DND-41 (cell line): Measurements from ENCODE around the gene AACS.

ENCODE experiments used
- ATAC-seq: fragments of 200-7000 bp; cut with Tn5 transposase; 3 replicates; pipeline ENCODE4 v1.9.1; 2021; ENCODE audit warnings: low read depth; ENCODE audit not compliant: insufficient read depth
- DNase-seq: peaks from one replicate; pipeline ENCODE4 v3.0.0-alpha.2; 2020
- H2AFZ ChIP-seq: 2 replicates; pipeline ENCODE4 v1.6.0; 2012; ENCODE audit warnings: low read depth, low read length
- H3K27ac ChIP-seq: 2 replicates; pipeline ENCODE4 v1.5.1; 2012; ENCODE audit warnings: low read length, inconsistent platforms
- H3K27me3 ChIP-seq: fragments of 200-600 bp; sonication (generic); 2 replicates; pipeline ENCODE4 v1.6.0; 2012; ENCODE audit warnings: low read length, mild to moderate bottlenecking, inconsistent platforms; ENCODE audit not compliant: insufficient read depth, poor library complexity
- H3K36me3 ChIP-seq: 2 replicates; pipeline ENCODE4 v1.5.1; 2012; ENCODE audit warnings: low read length, inconsistent platforms; ENCODE audit not compliant: insufficient read depth
- H3K4me1 ChIP-seq: 2 replicates; pipeline ENCODE4 v1.5.1; 2012; ENCODE audit warnings: mild to moderate bottlenecking, low read length; ENCODE audit not compliant: insufficient read depth
- H3K4me2 ChIP-seq: 2 replicates; pipeline ENCODE4 v1.6.0; 2012; ENCODE audit warnings: mild to moderate bottlenecking, moderate library complexity, low read length, inconsistent platforms; ENCODE audit not compliant: insufficient read depth
- H3K4me3 ChIP-seq, 2 experiments: fragments of 200-600 bp in 1 of 2; shearing (Covaris generic) in 1 of 2; 2 replicates each; pipeline ENCODE4 v1.5.1; 2012 to 2016; ENCODE audit warnings: inconsistent platforms in 2 of 2, low read length in 2 of 2, mild to moderate bottlenecking in 2 of 2, low read depth in 1 of 2, moderate library complexity in 1 of 2
- H3K79me2 ChIP-seq: 2 replicates; pipeline ENCODE4 v1.6.0; 2012; ENCODE audit warnings: low read length, inconsistent platforms; ENCODE audit not compliant: insufficient read depth
- H3K9ac ChIP-seq: 2 replicates; pipeline ENCODE4 v1.6.0; 2012; ENCODE audit warnings: low read depth, mild to moderate bottlenecking, inconsistent platforms, low read length, moderate library complexity
- H3K9me3 ChIP-seq: 2 replicates; pipeline ENCODE4 v1.5.1; 2012; ENCODE audit warnings: low read length, moderate library complexity, mild to moderate bottlenecking, inconsistent platforms; ENCODE audit not compliant: insufficient read depth, severe bottlenecking
- H4K20me1 ChIP-seq: 2 replicates; pipeline ENCODE4 v1.6.0; 2012; ENCODE audit warnings: low read length; ENCODE audit not compliant: insufficient read depth
- EZH2 ChIP-seq: IDR thresholded peaks from 3 replicates; pipeline ENCODE4 v1.6.1; 2012; ENCODE audit warnings: borderline replicate concordance, low read depth, mild to moderate bottlenecking, moderate library complexity, low read length, inconsistent platforms; ENCODE audit not compliant: severe bottlenecking
- TF ChIP-seq, protein P1 (sequence below): IDR thresholded peaks from 2 replicates; pipeline ENCODE4 v1.5.1; 2012; ENCODE audit warnings: borderline replicate concordance, low read length, moderate library complexity, mild to moderate bottlenecking; ENCODE audit not compliant: poor library complexity, severe bottlenecking; ENCODE audit errors: extremely low read depth

AACS gene

DNA sequence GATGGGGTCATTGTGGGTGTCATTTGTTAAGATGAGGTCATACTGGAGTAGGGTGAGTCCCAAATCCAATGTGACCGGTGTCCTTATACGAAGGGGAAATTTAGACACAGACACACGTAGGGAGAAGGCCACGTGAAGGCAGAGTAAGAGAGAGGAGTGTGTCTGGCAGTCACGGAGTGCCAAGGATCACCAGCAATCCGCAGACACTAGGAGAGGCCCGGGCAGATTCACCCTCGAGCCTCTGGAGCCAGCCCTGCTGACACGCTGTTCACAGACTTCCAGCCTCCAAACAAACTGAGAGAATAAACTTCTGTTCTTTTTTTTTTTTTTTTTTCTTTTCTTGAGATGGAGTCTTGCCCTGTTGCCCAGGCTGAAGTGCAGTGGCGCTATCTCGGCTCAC, 46.9 kb upstream of the AACS start:
- no peak for ATAC-seq
- TF ChIP-seq, protein P1, sequence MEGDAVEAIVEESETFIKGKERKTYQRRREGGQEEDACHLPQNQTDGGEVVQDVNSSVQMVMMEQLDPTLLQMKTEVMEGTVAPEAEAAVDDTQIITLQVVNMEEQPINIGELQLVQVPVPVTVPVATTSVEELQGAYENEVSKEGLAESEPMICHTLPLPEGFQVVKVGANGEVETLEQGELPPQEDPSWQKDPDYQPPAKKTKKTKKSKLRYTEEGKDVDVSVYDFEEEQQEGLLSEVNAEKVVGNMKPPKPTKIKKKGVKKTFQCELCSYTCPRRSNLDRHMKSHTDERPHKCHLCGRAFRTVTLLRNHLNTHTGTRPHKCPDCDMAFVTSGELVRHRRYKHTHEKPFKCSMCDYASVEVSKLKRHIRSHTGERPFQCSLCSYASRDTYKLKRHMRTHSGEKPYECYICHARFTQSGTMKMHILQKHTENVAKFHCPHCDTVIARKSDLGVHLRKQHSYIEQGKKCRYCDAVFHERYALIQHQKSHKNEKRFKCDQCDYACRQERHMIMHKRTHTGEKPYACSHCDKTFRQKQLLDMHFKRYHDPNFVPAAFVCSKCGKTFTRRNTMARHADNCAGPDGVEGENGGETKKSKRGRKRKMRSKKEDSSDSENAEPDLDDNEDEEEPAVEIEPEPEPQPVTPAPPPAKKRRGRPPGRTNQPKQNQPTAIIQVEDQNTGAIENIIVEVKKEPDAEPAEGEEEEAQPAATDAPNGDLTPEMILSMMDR: no peak
- TF ChIP-seq EZH2: no peak
- Histone ChIP-seq H3K27me3 (no peaks in the 10 kb centered on the region), H3K27ac (no peak overlapping the region), H3K9ac (no peak overlapping the region), H3K4me3 (no peak overlapping the region), H3K36me3 (peaks cover 76% of the 10 kb centered on the region), H3K4me1 (no peaks in the 10 kb centered on the region), H4K20me1 (peaks cover 5% of the 10 kb centered on the region; the same call in 1 of the 2 replicates), H3K9me3 (no peaks in the 10 kb centered on the region), H3K4me2 (no peak overlapping the region), H2AFZ (no peak overlapping the region), H3K79me2 (peaks cover 8% of the 10 kb centered on the region)
- DNase-seq: no peak

DNA sequence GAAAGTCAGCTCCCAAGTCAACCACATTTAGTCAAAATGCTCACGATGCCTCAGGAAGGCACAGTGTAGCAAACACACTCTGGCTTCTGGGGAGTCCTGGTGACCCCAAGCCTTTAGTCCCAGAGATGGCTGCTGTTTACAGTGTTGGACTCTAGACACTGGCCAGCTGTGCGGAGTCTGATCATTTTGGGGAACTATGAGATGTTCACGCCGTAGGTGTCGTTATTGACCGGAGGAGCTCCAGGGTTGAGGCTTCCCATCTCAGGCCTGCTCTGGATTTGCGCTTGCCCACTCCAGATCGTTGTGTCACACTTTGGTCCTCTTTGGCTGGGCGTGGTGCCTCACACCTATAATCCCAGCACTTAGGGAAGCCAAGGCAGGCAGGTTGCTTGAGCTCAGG, 44.1 kb upstream of the AACS start:
- H3K9me3 ChIP-seq: no peaks in the 10 kb centered on the region
- H3K4me2 ChIP-seq: no peak overlapping the region
- no peaks in the 10 kb centered on the region for H3K27me3 ChIP-seq
- no peak overlapping the region for H2AFZ ChIP-seq
- peaks cover 75% of the 10 kb centered on the region for H3K36me3 ChIP-seq
- peaks cover 3% of the 10 kb centered on the region; the same call in 1 of the 2 replicates for H3K79me2 ChIP-seq
- no peak overlapping the region for H3K27ac ChIP-seq
- no peak overlapping the region for H3K4me3 ChIP-seq
- no peaks in the 10 kb centered on the region for H3K4me1 ChIP-seq
- DNase-seq (no peak), ATAC-seq (no peak)
- no peak overlapping the region for H3K9ac ChIP-seq
- no peaks in the 10 kb centered on the region for H4K20me1 ChIP-seq
- no peak for TF ChIP-seq EZH2
- TF ChIP-seq, protein P1: no peak

DNA sequence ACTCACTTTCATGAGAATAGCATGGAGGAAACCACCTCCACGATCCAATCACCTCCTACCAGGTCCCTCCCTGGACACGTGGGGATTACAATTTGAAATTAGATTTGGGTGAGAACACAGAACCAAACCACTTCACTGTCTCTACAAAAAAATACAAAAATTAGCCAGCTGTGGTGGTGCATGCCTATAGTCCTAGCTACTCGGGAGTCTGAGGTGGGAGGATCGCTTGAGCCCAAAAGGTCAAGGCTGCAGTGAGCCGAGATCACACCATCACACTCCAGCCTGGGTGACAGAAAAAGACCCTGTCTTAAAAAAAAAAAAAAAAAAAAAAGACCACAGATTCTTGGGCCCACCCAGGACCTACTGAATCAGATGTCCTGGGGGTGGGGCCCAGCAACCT, 43.5 kb upstream of the AACS start:
- H3K4me2 ChIP-seq: no peak overlapping the region
- H3K9me3 ChIP-seq: no peaks in the 10 kb centered on the region
- no peaks in the 10 kb centered on the region for H3K4me1 ChIP-seq
- ATAC-seq (no peak), DNase-seq (no peak)
- no peaks in the 10 kb centered on the region for H4K20me1 ChIP-seq
- H3K9ac ChIP-seq: no peak overlapping the region
- H3K79me2 ChIP-seq: peaks cover 3% of the 10 kb centered on the region; the same call in 1 of the 2 replicates
- peaks cover 78% of the 10 kb centered on the region for H3K36me3 ChIP-seq
- no peaks in the 10 kb centered on the region for H3K27me3 ChIP-seq
- H3K4me3 ChIP-seq: no peak overlapping the region
- TF ChIP-seq, protein P1: no peak
- no peak for TF ChIP-seq EZH2
- H2AFZ ChIP-seq: no peak overlapping the region
- no peak overlapping the region for H3K27ac ChIP-seq

DNA sequence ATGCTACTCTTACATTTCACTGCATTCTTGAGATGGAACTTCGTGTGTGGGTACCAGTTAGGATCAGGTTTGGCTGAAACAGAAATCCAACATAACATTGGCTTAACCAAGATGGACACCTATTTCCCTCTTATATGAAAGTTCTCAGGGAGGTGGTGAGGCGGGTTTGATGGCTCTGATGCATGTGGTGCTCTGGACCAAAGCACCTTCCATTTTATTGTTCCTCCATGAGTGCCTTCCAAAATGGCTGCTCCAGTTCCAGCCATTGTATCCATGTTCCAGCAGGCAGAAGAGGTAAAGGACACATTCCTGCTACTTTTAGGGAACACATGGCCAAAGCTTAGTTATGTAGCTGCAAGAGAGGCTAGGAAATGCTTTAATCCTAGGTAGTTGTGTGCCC, 42.2 kb upstream of the AACS start:
- no peak for TF ChIP-seq EZH2
- TF ChIP-seq, protein P1: no peak
- ATAC-seq (no peak), DNase-seq (no peak)
- Histone ChIP-seq H3K27ac (no peak overlapping the region), H3K9me3 (no peaks in the 10 kb centered on the region), H3K4me2 (no peak overlapping the region), H3K9ac (no peak overlapping the region), H3K4me3 (no peak overlapping the region), H3K79me2 (no peaks in the 10 kb centered on the region; the same call in 1 of the 2 replicates), H2AFZ (no peak overlapping the region), H4K20me1 (no peaks in the 10 kb centered on the region), H3K4me1 (no peaks in the 10 kb centered on the region), H3K27me3 (no peaks in the 10 kb centered on the region), H3K36me3 (peaks cover 77% of the 10 kb centered on the region)
